GM12872 (cell line): ENCODE results near the gene MINDY3.

Source experiments
- TF ChIP-seq, protein P1 (sequence below): IDR thresholded peaks from 3 replicates; pipeline ENCODE4 v1.5.1; 2011; ENCODE audit warnings: low read depth, mild to moderate bottlenecking, low read length, moderate library complexity; ENCODE audit not compliant: insufficient read depth

MINDY3 gene

DNA sequence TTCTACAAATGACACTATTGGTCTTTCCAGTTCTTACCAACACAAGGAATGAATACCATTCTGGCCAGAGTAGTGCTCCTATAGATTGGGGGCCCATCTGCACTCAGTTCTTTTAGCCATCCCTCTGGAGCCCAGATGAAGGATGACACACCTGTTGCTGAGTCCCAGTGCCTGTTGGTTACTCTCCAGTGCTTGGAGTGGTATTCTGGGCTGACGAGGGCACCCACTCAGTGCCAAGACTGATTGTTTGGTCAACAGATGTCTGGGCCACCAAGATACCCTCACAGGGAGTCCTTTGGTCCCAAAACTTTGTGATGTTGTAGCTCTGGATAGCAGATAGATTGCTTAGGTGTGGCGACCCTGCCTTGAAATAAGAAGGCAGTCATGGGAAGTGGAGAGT, 116.9 kb downstream of the MINDY3 start:
- TF ChIP-seq, protein P1, sequence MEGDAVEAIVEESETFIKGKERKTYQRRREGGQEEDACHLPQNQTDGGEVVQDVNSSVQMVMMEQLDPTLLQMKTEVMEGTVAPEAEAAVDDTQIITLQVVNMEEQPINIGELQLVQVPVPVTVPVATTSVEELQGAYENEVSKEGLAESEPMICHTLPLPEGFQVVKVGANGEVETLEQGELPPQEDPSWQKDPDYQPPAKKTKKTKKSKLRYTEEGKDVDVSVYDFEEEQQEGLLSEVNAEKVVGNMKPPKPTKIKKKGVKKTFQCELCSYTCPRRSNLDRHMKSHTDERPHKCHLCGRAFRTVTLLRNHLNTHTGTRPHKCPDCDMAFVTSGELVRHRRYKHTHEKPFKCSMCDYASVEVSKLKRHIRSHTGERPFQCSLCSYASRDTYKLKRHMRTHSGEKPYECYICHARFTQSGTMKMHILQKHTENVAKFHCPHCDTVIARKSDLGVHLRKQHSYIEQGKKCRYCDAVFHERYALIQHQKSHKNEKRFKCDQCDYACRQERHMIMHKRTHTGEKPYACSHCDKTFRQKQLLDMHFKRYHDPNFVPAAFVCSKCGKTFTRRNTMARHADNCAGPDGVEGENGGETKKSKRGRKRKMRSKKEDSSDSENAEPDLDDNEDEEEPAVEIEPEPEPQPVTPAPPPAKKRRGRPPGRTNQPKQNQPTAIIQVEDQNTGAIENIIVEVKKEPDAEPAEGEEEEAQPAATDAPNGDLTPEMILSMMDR, result no peak

DNA sequence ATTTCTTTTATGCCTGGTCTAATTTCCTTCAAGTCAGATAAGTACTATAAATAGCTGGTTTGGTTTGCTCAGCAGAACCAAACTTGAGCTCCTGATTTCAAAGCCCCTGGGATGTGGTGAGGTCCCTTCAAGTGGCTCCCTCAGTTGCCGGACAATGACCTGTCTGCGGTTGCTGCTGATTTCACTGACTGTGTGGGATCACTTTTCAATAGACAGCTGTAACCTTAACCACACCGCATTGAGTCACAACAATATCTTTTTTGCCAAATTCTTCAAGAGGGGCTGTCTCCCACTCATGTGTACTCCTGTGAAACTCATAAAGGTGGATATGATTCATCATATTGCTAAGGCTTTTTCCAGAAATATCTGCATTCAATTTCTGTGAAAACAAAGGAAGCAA, 117.5 kb downstream of the MINDY3 start:
- TF ChIP-seq, protein P1, result no peak

DNA sequence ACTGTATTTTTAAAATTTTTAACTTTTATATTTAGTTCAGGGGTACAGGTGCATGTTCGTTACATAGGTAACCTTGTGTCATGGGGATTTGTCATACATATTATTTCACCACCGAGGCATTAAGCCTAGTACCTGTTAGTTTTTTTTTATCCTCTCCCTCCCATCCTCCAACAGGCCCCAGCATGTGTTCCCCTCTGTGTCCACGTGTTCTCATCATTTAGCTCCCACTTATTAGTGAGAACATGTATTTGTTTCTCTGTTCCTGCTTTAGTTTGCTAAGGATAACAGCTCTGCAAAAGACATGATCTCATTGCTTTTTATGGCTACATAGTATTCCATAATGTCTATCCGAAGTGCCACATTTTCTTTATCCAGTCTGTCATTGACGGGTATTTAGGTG, 118.2 kb downstream of the MINDY3 start:
- TF ChIP-seq, protein P1, result no peak

DNA sequence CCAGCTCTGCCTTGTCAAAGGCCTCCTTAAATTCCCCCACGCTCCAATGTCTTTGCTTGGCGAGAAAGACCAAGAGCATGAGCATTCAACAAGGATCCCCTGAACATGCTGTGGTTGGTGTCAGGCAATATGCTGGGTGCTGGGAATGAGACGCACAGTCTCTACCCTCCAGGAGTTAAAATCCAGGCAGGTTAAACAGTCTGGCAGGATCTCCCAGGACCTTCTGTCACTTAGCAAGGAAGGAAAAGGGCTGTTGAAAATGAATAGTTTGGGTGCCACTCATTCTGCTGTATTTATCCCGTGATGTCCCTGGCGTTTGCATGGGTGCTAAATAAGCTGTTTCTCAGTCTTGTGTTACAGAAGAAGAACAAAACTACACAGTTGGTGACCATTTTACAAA, 118.7 kb downstream of the MINDY3 start:
- TF ChIP-seq, protein P1, result no peak

DNA sequence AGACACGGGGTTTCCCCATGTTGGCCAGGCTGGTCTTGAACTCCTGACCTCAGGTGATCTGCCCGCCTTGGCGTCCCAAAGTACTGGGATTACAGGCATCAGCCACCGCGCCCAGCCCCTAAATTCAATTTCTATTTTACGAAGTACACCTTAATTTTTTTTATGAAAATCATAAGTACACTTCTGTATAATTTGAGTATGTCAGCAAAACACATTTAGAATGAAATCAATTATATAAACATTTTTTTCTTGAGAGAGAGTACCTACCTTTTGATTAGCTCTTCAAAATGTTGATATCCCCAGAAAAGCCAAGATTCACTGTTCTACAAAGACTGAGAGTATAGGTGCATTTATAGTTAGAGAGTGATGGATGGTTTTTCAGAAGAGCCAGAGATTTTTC, 120.0 kb downstream of the MINDY3 start:
- TF ChIP-seq, protein P1, result no peak

DNA sequence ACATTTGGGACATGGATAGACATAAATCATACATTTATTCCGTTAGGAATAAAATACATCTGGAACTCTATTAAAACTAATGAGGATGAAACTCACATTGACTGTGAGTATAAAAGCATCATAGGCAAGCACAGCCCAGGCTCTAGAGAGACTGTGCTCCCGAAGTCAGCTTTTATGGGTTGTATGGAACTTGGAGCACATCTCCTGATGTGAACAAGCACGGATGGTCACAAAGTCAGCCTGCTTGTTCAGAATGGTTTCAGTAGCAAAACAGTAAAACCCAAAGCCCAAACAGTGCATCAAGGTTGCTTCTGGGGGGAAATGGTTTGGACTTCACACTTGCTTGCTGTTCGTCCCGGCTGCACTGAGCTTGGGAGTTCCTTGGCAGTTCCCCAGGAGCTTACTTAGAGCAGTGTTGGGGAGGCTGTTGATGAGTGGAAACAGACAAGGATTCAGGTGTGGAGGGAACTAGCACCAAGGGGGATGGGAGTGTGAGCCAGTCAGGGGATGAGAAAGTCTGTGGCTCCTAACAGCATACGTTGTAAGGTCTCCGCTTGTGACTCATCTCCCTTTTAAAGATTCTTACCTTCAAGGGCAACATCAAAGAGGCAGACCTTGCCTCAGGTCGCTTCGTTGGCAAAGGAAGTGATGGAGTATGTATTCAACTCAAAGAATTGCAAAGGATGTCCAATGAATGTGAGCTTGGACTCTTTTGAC, 120.9 kb downstream of the MINDY3 start:
- TF ChIP-seq, protein P1, result no peak

DNA sequence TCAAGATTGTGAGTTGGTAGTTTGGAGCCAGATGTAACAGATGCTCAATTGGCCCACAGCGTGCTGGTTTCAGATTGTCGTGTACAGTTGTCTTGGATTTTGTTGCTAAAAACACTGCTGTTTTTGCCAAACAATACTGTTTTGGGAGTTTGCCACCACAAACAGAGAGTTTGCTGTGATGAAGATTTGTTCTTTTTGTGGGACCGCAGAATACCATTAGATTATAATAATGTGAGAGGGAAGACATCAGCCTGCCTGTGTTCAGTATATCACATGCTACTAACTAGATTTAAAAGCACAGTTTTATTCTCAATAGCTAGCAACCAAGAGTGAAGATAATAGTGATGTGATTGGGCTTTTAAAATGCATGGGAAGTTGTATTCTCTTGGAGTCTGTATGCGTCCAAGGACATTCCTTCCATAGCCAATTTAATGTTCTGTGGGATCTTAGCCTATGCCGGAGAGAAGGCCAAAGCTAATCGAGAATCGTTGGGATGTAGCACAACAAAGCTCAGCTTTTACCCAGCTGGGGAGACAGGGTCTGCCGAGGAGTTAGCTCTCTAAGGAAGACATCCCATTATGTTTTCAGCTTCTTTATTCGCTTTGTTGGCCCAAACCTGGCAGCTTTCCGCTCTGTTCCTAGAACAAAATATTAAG, 121.9 kb downstream of the MINDY3 start:
- TF ChIP-seq, protein P1, result no peak
